PC-3 (cell line): Measurements from ENCODE around the gene BUD13. TPM values are rescaled to one million over a fixed set of nuclear protein-coding genes. Genes with fewer than 3 reads are reported as not detected.

ENCODE experiments used
- ATAC-seq: fragments of 200-7000 bp; cut with Tn5 transposase; 2 replicates; pipeline ENCODE4 v1.9.1; 2020; ENCODE audit warnings: mild to moderate bottlenecking, moderate library complexity
- BruUV-seq: library from RNA; stranded (reverse); fragments of 400-500 nt; replicated peaks from 2 replicates; lab custom pipeline; 2021; lab: Mats Ljungman, UMichigan
- CTCF ChIA-PET: fragments of 300-600 bp; sonication (Branson Sonifier 250); formaldehyde crosslinking; loops from one replicate; lab custom pipeline; 2022; ENCODE audit warnings: antibody characterized with exemption; lab: Charles Lee
- POLR2A ChIA-PET: fragments of 300-600 bp; sonication (Branson Sonifier 250); formaldehyde crosslinking; loops from one replicate; lab custom pipeline; 2022; ENCODE audit warnings: antibody characterized with exemption; ENCODE audit not compliant: unreplicated experiment; lab: Charles Lee
- DNase-seq: peaks from one replicate; pipeline ENCODE4 v3.0.0-alpha.2; 2015
- H2AFZ ChIP-seq: fragments of 300-600 bp; sonication (generic); 2 replicates; pipeline ENCODE4 v1.6.0; 2016; ENCODE audit warnings: antibody characterized with exemption, low read length
- H3F3A ChIP-seq: fragments of 300-600 bp; sonication (generic); one replicate; pipeline ENCODE4 v1.6.0; 2017; ENCODE audit warnings: antibody characterized with exemption, low read length, control low read depth, mild to moderate bottlenecking; ENCODE audit not compliant: unreplicated experiment
- H3K27ac ChIP-seq: fragments of 300-600 bp; sonication (generic); 2 replicates; pipeline ENCODE4 v1.5.1; 2016; ENCODE audit warnings: mild to moderate bottlenecking, low read length
- H3K27me3 ChIP-seq: fragments of 300-600 bp; sonication (generic); 2 replicates; pipeline ENCODE4 v1.6.1; 2016; ENCODE audit warnings: low read length, mixed read lengths
- H3K36me3 ChIP-seq: fragments of 300-600 bp; sonication (generic); 2 replicates; pipeline ENCODE4 v1.6.1; 2016; ENCODE audit warnings: low read depth, mixed run types, low read length, mixed read lengths
- H3K4me1 ChIP-seq: fragments of 300-600 bp; sonication (generic); 2 replicates; pipeline ENCODE4 v1.5.1; 2016; ENCODE audit warnings: low read length; ENCODE audit not compliant: insufficient read depth
- H3K4me2 ChIP-seq: fragments of 300-600 bp; sonication (generic); 2 replicates; pipeline ENCODE4 v1.6.0; 2016; ENCODE audit warnings: low read length
- H3K4me3 ChIP-seq: fragments of 300-600 bp; sonication (generic); 2 replicates; pipeline ENCODE4 v1.5.1; 2016; ENCODE audit warnings: mild to moderate bottlenecking, low read length, mixed read lengths
- H3K79me2 ChIP-seq: fragments of 300-600 bp; sonication (generic); 2 replicates; pipeline ENCODE4 v1.6.1; 2017; ENCODE audit warnings: low read length, mixed read lengths
- H3K9ac ChIP-seq: fragments of 300-600 bp; sonication (generic); 2 replicates; pipeline ENCODE4 v1.6.0; 2016; ENCODE audit warnings: mild to moderate bottlenecking, low read length
- H3K9me2 ChIP-seq: fragments of 300-600 bp; sonication (generic); replicated peaks from 2 replicates; pipeline ENCODE4 v1.6.1; 2016; ENCODE audit warnings: mixed run types, low read length, mixed read lengths
- H3K9me3 ChIP-seq: fragments of 300-600 bp; sonication (generic); 2 replicates; pipeline ENCODE4 v1.6.1; 2016; ENCODE audit warnings: low read length, mixed read lengths
- H4K20me1 ChIP-seq: fragments of 300-600 bp; sonication (generic); 2 replicates; pipeline ENCODE4 v1.6.1; 2016; ENCODE audit warnings: low read length, mixed read lengths
- EZH2 ChIP-seq: fragments of 300-600 bp; sonication (generic); IDR thresholded peaks from one replicate; pipeline ENCODE4 v1.6.1; 2017; ENCODE audit warnings: antibody characterized with exemption, mild to moderate bottlenecking, low read length; ENCODE audit not compliant: unreplicated experiment
- EZH2phosphoT487 ChIP-seq: fragments of 300-600 bp; sonication (generic); IDR thresholded peaks from 2 replicates; pipeline ENCODE4 v1.6.1; 2018; ENCODE audit warnings: mild to moderate bottlenecking, antibody characterized with exemption, low read length, borderline replicate concordance
- intact Hi-C: fragments of 100-400 bp; cut with micrococcal nuclease; formaldehyde crosslinking; loops from 2 replicates; pipeline ENCODE4 v1.9.0; 2023
- total RNA-seq: library from RNA; depleted of rRNA; stranded (reverse); fragments of >200 nt; gene quantifications from 2 replicates; pipeline ENCODE4 v1.2.3, GENCODE V29; 2014
- TF ChIP-seq, protein P1 (sequence below): fragments of 300-600 bp; sonication (generic); conservative IDR thresholded peaks from 2 replicates; pipeline ENCODE4 v1.5.1; 2017; ENCODE audit warnings: antibody characterized with exemption, low read depth, mild to moderate bottlenecking, low read length

BUD13 gene
- total RNA-seq, 1 experiment from 2014 or later, result 28.9 TPM

DNA sequence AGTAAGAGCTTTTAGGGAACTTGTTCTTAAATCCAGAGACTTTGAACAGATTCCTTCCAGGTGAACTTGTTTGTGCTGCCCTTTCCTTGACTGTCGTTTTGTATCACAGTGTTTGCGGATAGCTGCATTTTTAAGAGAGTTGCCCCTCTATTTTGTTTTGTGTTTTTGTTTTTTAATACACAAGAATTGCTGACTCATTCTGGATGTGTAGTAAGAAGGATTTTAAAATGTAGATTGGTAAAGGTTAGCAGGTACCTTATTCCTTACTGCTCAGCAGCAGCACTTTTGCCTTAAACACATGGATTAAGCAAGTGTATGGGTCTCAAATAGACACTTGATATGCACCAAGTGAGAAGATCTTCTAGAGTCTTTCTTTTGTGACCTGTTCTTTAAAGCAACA, 27.8 kb upstream of the BUD13 start:
- Histone ChIP-seq H3K79me2 (no peaks in the 10 kb centered on the region), H3K27ac (no peak overlapping the region), H3K9ac (no peak overlapping the region), H3K4me3 (no peak overlapping the region), H2AFZ (peak overlapping the region; percentile 36; the same call in 1 of the 2 replicates), H3F3A (no peaks in the 10 kb centered on the region), H3K4me1 (no peaks in the 10 kb centered on the region), H3K4me2 (no peak overlapping the region), H3K9me3 (no peaks in the 10 kb centered on the region), H3K9me2 (no peaks in the 10 kb centered on the region), H4K20me1 (no peaks in the 10 kb centered on the region), H3K27me3 (no peaks in the 10 kb centered on the region), H3K36me3 (no peaks in the 10 kb centered on the region)
- ChIA-PET CTCF (no interaction called here), POLR2A (no interaction called here)
- DNase-seq, result no peak
- TF ChIP-seq EZH2phosphoT487, result no peak
- TF ChIP-seq, protein P1, sequence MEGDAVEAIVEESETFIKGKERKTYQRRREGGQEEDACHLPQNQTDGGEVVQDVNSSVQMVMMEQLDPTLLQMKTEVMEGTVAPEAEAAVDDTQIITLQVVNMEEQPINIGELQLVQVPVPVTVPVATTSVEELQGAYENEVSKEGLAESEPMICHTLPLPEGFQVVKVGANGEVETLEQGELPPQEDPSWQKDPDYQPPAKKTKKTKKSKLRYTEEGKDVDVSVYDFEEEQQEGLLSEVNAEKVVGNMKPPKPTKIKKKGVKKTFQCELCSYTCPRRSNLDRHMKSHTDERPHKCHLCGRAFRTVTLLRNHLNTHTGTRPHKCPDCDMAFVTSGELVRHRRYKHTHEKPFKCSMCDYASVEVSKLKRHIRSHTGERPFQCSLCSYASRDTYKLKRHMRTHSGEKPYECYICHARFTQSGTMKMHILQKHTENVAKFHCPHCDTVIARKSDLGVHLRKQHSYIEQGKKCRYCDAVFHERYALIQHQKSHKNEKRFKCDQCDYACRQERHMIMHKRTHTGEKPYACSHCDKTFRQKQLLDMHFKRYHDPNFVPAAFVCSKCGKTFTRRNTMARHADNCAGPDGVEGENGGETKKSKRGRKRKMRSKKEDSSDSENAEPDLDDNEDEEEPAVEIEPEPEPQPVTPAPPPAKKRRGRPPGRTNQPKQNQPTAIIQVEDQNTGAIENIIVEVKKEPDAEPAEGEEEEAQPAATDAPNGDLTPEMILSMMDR, result no peak
- TF ChIP-seq EZH2, result no peak
- intact Hi-C loops, result no loop called here
- no TSS peak for BruUV-seq
- no peak for ATAC-seq

DNA sequence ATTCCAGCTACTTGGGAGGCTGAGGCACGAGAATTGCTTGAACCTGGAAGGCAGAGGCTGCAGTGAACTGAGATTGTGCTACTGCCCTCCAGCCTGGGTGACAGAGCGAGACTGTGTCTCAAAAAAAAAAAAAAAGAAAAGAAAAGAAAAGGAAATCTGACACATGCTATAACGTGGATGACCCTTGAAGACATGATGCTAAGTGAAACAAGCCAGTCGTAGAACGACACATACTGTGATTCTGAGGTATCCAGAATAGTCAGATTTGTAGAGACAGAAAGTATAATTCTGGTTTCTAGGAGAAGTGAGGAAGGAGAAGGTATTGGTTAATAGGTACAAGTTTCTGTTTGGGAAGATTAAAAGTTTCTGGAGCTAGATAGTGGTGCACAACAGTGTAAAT, 25.6 kb upstream of the BUD13 start:
- Histone ChIP-seq H3K27ac (no peak overlapping the region), H3K36me3 (no peaks in the 10 kb centered on the region), H3K27me3 (no peaks in the 10 kb centered on the region), H3K4me2 (no peak overlapping the region), H3K9me2 (no peaks in the 10 kb centered on the region), H3K9me3 (no peaks in the 10 kb centered on the region), H4K20me1 (no peaks in the 10 kb centered on the region), H3K4me1 (peaks cover 6% of the 10 kb centered on the region), H3K79me2 (no peaks in the 10 kb centered on the region), H2AFZ (no peak overlapping the region), H3K4me3 (no peak overlapping the region), H3F3A (no peaks in the 10 kb centered on the region), H3K9ac (no peak overlapping the region)
- POLR2A ChIA-PET, result no interaction called here
- ATAC-seq (no peak), DNase-seq (no peak)
- CTCF ChIA-PET, result no interaction called here
- TF ChIP-seq EZH2 (no peak), EZH2phosphoT487 (no peak)
- TF ChIP-seq, protein P1, result no peak
- BruUV-seq, result no TSS peak
- intact Hi-C loops, result no loop called here

DNA sequence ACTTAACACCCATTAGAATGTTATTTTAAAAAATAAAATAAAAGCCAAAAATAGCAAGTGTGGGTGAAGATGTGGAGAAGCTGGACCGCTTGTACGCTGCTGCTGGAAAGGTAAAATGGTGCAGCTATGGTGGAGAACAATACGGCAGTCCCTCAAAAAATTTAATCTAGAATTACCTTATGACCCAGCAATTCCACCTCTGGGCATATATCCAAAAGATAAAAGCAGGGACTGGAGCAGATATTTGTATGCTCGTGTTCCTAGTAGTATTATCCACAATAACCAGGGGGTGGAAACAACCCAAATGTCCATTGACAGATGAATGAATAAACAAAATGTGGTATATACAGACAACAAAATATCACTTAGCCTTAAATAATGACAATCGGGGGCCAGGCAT, 25.0 kb upstream of the BUD13 start:
- intact Hi-C loops, result no loop called here
- Histone ChIP-seq H3K27ac (no peak overlapping the region), H3K4me2 (no peak overlapping the region), H2AFZ (no peak overlapping the region), H3K9me3 (no peaks in the 10 kb centered on the region), H3K4me1 (peaks cover 12% of the 10 kb centered on the region), H3F3A (no peaks in the 10 kb centered on the region), H3K4me3 (no peak overlapping the region), H3K36me3 (no peaks in the 10 kb centered on the region), H4K20me1 (no peaks in the 10 kb centered on the region), H3K9me2 (no peaks in the 10 kb centered on the region), H3K9ac (no peak overlapping the region), H3K27me3 (no peaks in the 10 kb centered on the region), H3K79me2 (no peaks in the 10 kb centered on the region)
- ChIA-PET CTCF (no interaction called here), POLR2A (no interaction called here)
- TF ChIP-seq EZH2, result no peak
- TF ChIP-seq, protein P1, result no peak
- TF ChIP-seq EZH2phosphoT487, result no peak
- BruUV-seq, result no TSS peak
- no peak for DNase-seq
- no peak for ATAC-seq
